ENCODE results near the gene CABP4. TPM values are rescaled to one million over a fixed set of nuclear protein-coding genes. Genes with fewer than 3 reads are reported as not detected.
"Not testable (repeated sequence)": the region's sequence is repeated elsewhere in the genome, so short reads cannot be mapped to it uniquely, and the experiment has no call there.

CABP4 gene
- total RNA-seq, 1 donor from 2014 or later: 4.0 TPM

- DNase-seq: no peak
- Histone ChIP-seq H3K27me3 (ENCODE audit: low read depth) (no peaks in the 10 kb centered on the region), H3K4me1 (peaks cover 44% of the 10 kb centered on the region), H3K4me3 (peak overlapping the region; percentile 65), H3K36me3 (peaks cover 20% of the 10 kb centered on the region), H3K9me3 (no peaks in the 10 kb centered on the region), H3K27ac (peak overlapping the region; percentile 87)
- intact Hi-C loops (cut with DNase I): no loop called here
- ATAC-seq: no peak
- no peak for TF ChIP-seq CTCF (IDR thresholded peaks at IDR 0.05)
Observed at GRCh38 chr11:67483831-67484665, 28.9 kb downstream of the CABP4 start.

- peak overlapping the region; percentile 31 for H3K27ac ChIP-seq
- H3K4me1 ChIP-seq: peaks cover 44% of the 10 kb centered on the region
- no peak for TF ChIP-seq CTCF (IDR thresholded peaks at IDR 0.05)
- peak overlapping the region; percentile 21 for H3K4me3 ChIP-seq
- intact Hi-C loops (cut with DNase I): no loop called here
- peaks cover 28% of the 10 kb centered on the region for H3K36me3 ChIP-seq
- DNase-seq: peak; percentile 56
- no peaks in the 10 kb centered on the region for H3K9me3 ChIP-seq
- H3K27me3 ChIP-seq (ENCODE audit: low read depth): no peaks in the 10 kb centered on the region
- no peak for ATAC-seq
Observed at GRCh38 chr11:67484847-67485311, 29.7 kb downstream of the CABP4 start.

- Histone ChIP-seq H3K4me1 (peaks cover 44% of the 10 kb centered on the region), H3K36me3 (peaks cover 39% of the 10 kb centered on the region)
- H3K27me3 ChIP-seq (ENCODE audit: low read depth); H3K27ac ChIP-seq; intact Hi-C loops (cut with DNase I); H3K4me3 ChIP-seq; ATAC-seq; H3K9me3 ChIP-seq: not testable (repeated sequence)
- DNase-seq: peak; percentile 28
Observed at GRCh38 chr11:67485873-67486361, 30.8 kb downstream of the CABP4 start.

GRCh38 chr11:67486481-67487195 is 31.5 kb downstream of the CABP4 start:
- H3K9me3 ChIP-seq: no peaks in the 10 kb centered on the region
- peak; percentile 35 for DNase-seq

GRCh38 chr11:67489203-67489884 is 34.2 kb downstream of the CABP4 start:
- no peak for ATAC-seq
- H3K4me1 ChIP-seq: peaks cover 22% of the 10 kb centered on the region
- H3K27ac ChIP-seq: no peak overlapping the region
- no peak for TF ChIP-seq CTCF (IDR thresholded peaks at IDR 0.05)
- no peak overlapping the region for H3K4me3 ChIP-seq
- H3K27me3 ChIP-seq (ENCODE audit: low read depth): no peaks in the 10 kb centered on the region
- H3K9me3 ChIP-seq: no peaks in the 10 kb centered on the region
- peaks cover 73% of the 10 kb centered on the region for H3K36me3 ChIP-seq
- DNase-seq: no peak
- intact Hi-C loops (cut with DNase I): no loop called here

More at GRCh38 chr11:67486481-67487195, 31.5 kb downstream of the CABP4 start:
- no peak for ATAC-seq
- no peak overlapping the region for H3K4me3 ChIP-seq
- TF ChIP-seq CTCF (IDR thresholded peaks at IDR 0.05): no peak
- intact Hi-C loops (cut with DNase I): no loop called here
- no peak overlapping the region for H3K27ac ChIP-seq
- H3K27me3 ChIP-seq (ENCODE audit: low read depth): no peaks in the 10 kb centered on the region
- H3K4me1 ChIP-seq: peaks cover 42% of the 10 kb centered on the region
- H3K36me3 ChIP-seq: peaks cover 46% of the 10 kb centered on the region
